ENCODE results near the gene MTMR1.

MTMR1 gene

GRCh38 chrX:150773117-150773516 lies 79.9 kb downstream of the MTMR1 start:
- H3K4me3 ChIP-seq (ENCODE audit: control insufficient read depth, low read depth, low read length) = no peak overlapping the region
- no peak for DNase-seq (ENCODE audit: low read depth)
- TF ChIP-seq, protein P1, sequence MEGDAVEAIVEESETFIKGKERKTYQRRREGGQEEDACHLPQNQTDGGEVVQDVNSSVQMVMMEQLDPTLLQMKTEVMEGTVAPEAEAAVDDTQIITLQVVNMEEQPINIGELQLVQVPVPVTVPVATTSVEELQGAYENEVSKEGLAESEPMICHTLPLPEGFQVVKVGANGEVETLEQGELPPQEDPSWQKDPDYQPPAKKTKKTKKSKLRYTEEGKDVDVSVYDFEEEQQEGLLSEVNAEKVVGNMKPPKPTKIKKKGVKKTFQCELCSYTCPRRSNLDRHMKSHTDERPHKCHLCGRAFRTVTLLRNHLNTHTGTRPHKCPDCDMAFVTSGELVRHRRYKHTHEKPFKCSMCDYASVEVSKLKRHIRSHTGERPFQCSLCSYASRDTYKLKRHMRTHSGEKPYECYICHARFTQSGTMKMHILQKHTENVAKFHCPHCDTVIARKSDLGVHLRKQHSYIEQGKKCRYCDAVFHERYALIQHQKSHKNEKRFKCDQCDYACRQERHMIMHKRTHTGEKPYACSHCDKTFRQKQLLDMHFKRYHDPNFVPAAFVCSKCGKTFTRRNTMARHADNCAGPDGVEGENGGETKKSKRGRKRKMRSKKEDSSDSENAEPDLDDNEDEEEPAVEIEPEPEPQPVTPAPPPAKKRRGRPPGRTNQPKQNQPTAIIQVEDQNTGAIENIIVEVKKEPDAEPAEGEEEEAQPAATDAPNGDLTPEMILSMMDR (conservative IDR thresholded peaks at IDR 0.05; ENCODE audit: control insufficient read depth, insufficient read depth, low read depth, low read length) = no peak

DNA sequence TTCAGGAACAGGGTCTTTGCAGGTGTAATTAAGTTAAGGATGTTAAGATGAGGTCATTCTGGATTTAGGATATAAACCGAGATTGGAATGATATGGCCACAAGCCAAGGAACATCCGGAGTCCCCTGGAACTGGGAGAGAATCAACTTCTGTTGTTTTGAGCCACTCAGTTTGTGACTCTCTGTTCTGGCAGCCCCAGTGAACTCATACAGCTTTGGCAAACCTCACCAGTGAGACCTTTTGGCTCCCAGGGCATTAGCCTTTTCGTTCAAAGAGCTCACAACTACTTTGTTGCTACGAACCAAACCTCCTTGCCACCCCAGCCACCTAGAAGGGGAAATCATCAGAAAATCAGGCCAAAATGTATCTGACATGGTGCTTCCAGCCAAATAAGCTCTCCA lies 80.4 kb downstream of the MTMR1 start:
- TF ChIP-seq, protein P1 (conservative IDR thresholded peaks at IDR 0.05; ENCODE audit: control insufficient read depth, insufficient read depth, low read depth, low read length) = no peak
- DNase-seq (ENCODE audit: low read depth) = peak; percentile 34
- H3K4me3 ChIP-seq (ENCODE audit: control insufficient read depth, low read depth, low read length) = no peak overlapping the region

DNA sequence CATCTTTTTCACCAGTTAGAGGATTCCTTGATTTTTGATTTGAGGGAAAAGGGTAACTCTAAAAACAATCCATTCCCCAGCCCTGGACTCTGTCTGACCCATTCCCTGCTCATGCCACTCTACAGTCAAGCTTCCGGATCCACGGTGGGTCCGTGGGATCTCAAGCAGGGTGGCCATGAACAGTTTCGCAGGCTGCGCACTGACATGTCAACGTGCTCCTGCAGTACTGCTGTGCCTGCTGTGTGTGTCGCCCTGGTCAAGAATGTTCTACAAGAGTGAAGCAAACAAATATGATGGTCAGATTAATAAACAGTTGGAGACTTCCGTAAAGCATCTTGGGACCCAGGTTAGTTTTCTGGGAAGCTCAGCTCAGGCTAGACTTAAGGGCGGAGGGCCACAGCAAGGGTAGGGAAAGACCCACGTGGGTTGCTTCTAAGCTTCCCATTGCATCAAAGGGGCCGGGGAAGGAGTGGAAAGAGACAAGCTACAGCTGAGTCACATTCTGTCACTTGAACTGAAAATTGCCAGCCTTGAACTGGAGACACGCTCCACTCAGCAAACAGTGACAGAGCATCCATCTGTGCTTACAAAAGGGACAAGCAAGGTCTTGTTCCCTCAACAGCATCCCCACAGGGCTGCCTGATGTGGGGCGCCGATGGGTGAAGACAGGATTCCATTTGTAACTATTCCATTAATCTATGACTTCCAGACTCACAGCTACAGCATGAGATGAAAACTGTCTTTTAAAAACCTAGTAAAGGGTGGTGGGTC lies 81.8 kb downstream of the MTMR1 start:
- TF ChIP-seq, protein P1 (conservative IDR thresholded peaks at IDR 0.05; ENCODE audit: control insufficient read depth, insufficient read depth, low read depth, low read length) = no peak
- DNase-seq (ENCODE audit: low read depth) = no peak
- H3K4me3 ChIP-seq (ENCODE audit: control insufficient read depth, low read depth, low read length) = no peak overlapping the region

- TF ChIP-seq, protein P1 (conservative IDR thresholded peaks at IDR 0.05; ENCODE audit: control insufficient read depth, insufficient read depth, low read depth, low read length) = no peak
- no peak for DNase-seq (ENCODE audit: low read depth)
Observed at GRCh38 chrX:150775569-150776350, 82.6 kb downstream of the MTMR1 start.

DNA sequence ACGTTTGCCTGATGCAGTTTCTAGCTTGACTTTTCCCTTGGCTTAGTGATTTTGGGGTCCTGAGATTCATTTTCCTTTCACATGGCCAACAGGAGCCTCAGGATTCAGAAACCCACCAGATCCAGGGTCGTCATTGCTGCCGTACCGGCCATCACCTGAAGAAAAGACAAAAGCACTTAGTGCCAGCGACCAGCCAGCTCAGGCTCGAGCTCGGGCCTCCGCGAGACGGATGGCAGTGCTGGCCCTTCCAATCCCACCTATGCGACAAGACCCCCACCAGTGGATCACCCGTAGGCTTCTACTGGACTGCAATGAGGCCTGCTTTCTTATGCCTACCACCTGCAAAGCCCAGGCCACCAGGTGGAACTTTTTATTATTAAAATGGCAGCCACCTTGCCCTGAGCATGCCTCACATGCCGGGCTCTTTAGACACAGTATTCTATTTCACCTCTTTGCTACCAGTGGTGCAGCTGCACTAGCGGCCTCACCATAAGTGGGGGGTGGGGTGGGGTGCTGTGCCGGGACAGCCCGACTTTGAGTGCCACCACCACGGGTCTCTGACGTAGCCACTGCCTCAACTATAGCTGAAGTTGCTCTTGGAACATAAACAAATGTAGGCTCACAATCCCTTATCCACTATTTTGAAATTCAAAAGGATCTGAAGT lies 84.3 kb downstream of the MTMR1 start:
- DNase-seq (ENCODE audit: low read depth) = no peak
- TF ChIP-seq, protein P1 (conservative IDR thresholded peaks at IDR 0.05; ENCODE audit: control insufficient read depth, insufficient read depth, low read depth, low read length) = no peak
- no peak overlapping the region for H3K4me3 ChIP-seq (ENCODE audit: control insufficient read depth, low read depth, low read length)

More at GRCh38 chrX:150775569-150776350, 82.6 kb downstream of the MTMR1 start:
- H3K4me3 ChIP-seq (ENCODE audit: control insufficient read depth, low read depth, low read length) = no peak overlapping the region

DNA sequence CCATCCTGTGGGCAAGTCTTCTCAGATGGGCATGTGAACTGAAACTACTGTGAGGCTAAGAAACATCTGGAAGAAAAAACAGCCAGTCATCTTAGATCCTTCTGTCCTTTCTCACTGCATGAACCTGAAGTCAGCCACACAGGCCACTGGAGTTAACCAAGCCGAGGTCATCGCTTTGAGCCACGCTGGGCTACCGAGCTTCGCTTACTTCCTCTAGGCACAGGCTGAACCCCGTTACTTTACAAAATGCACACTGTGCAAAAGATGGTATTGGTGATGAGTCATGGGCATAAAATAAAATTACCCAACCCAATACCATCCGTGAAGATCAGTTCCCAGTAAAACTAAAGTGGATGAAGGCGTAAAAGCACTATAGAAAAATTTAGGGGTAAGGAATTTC lies 86.2 kb downstream of the MTMR1 start:
- no peak for DNase-seq (ENCODE audit: low read depth)
- no peak overlapping the region for H3K4me3 ChIP-seq (ENCODE audit: control insufficient read depth, low read depth, low read length)
- TF ChIP-seq, protein P1 (conservative IDR thresholded peaks at IDR 0.05; ENCODE audit: control insufficient read depth, insufficient read depth, low read depth, low read length) = no peak

All from fibroblast of mammary gland (primary cell).